GM21825 (cell line): ENCODE results near the gene GAK.

Experiments used
- ATAC-seq: cut with Tn5 transposase; IDR thresholded peaks from one replicate; pipeline ENCODE4 v1.9.1; 2021; ENCODE audit warnings: mild to moderate bottlenecking, moderate library complexity; ENCODE audit not compliant: unreplicated experiment

GAK gene

DNA sequence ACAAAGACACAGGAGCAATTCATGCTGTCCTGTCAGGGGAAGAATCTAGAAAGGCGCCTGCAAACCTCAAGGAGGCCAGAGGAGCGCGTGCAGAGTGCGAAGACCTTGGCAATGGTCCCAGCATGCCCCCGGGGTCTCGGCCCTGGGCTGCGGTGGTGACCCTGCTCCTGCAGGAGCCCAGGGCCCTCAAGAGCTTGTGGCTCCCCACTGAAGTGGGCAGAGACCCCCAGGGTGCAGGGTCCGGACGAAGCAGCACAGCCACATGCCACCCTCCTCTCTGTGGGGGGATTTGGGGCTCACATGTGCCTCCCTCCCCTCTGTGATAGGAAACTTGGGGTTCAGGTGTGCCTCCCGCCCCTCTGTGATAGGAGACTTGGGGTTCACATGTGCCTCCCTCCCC, 39.3 kb downstream of the GAK start:
- no peak for ATAC-seq

DNA sequence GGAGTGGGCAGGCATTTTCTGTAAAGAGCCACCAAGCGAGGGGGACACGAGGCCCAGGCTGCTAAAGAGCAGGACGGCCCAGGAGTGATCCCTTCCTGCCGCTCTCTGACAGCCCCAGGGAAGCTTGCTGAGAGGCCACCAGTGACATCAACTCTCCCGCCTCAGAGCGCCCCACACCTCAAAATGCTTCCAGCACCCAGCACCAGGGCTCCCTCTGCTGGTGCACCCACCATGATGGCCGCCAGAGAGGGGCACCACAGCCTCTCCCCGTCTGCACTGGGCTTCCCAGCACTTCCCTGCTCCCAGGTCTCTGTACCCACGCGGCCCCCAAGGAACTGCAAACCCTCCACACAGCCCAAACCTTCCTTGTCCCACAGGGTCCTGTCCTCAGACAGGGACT, 40.4 kb downstream of the GAK start:
- no peak for ATAC-seq

DNA sequence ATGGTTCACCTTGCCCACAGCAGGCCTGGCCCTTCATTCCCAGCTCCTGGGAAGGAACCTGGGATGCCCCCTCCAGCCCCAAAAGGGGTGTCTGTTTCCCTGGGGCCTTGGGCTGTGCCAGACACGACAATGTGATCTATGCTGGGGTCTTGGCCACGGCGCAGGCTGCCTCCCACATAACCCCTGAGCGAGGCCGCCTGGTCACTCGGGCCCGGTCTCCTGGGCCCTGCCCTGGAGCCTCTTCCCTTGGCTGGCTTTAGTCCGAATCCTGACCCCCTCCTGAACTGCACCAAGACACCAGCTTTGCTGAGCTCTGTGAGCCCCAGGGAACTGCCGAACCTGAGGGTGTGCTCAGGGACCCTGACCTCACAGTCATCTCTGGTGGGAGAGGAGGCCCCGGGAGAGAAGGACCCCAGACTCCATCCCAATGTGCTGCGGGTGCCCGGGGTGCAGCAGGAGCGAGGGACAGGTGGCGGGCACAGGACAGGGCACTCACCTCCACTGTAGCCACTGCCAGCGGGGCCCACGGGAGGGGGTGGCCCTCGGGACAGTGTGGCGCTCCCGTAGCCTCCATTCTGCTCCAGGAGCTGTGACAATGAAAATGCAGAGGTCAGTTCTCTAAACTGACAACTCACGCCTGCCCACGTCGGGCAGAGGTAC, 42.0 kb downstream of the GAK start:
- no peak for ATAC-seq

DNA sequence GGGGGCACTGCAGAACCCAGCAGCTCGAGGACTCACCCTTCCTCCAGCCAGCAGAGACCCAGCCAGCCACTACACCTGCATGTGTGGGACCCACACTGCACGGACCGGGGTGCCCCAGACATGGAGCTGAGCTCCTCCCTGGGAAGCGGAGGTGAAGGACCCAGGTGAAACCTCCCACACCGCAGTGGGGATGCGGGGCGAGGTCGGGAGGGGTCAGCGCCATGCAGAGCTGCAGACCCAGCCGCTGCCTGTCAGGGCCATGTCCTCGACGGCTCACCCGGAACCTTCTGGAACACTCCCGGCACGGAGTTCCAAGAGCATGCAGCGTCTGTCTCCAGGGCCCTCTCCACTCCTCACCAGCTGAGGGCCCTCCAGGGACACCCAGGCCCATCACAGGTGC, 42.6 kb downstream of the GAK start:
- no peak for ATAC-seq

DNA sequence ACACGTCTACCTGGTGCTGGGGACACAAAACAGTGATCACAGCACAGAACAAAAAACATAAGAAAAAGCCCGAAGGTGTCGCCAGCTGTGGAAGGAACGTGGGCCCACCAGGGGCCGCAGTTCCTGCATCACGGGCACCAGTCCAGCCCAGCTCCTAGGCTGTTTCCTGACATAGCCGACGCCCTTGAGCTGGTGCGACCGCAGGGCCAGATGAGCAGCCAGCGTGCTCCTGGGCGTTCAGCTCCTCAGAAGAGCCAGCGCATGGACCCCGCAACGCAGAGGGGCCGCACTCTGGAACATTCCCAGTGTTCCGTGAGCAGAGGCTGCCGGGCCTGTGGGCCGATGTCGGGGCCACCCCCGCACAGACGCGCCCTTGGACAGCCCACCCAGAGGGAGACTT, 44.1 kb downstream of the GAK start:
- no peak for ATAC-seq

DNA sequence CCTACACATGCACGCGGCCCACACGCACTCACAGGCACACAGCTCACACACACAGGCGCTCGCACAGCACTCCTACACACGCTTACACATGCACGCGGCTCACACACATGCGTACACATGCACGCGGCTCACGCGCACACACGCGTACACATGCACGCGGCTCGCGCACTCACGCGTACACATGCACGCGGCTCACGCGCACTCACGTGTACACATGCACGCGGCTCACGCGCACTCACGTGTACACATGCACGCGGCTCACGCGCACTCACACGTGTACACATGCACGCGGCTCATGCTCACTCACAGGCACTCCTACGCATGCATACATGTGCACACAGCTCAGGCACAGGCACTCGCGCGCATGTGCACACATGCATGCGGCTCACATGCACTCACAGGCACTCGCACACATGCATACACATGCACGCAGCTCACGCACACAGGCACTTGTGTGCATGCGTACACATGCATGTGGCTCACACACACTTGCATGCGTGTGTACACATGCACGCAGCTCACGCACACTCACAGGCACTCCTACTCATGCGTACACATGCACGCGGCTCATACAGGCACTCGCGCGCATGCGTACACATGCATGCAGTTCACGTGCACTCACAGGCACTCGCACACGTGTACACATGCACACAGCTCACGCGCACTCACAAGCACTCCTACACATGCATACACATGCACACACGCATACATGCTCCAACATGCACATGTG, 44.9 kb downstream of the GAK start:
- no peak for ATAC-seq

DNA sequence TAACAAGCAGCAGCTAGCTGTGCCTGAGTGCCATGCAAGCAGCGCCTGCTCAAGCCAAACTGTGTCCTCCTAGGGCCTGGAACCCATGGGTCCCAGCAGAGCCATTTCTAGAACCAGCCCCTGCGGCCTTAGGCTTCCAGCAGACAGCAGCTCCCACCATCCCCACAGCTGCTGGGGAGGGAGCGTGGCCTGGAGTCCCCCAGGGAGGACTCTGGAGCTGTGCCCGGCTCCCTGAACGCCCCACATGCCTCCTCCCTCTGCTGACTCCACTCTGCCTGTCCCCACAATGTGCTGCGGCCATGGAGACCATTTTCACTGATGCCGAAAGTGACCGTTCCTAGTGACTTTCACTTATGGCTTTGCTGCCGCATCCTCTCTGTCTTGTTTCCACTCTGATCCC, 45.9 kb downstream of the GAK start:
- ATAC-seq, result no peak

DNA sequence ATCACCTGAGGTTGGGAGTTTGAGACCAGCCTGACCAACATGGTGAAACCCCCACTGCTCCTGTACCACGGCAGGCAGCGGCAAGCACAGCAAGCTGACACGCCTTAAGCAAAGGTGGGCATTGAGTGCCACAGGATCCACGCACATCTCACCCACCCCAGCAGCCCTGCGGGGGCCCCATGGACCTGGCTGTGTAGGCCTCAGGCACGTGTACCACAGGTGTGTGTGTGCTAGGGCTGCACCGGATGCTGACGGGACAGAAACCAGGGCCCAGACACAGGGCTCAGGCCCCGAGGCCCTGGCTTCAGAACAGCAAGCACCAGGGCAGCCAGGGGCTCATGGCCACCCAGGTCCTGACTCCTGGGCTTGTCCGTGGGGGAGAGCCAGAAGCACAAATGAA, 46.8 kb downstream of the GAK start:
- ATAC-seq, result no peak

DNA sequence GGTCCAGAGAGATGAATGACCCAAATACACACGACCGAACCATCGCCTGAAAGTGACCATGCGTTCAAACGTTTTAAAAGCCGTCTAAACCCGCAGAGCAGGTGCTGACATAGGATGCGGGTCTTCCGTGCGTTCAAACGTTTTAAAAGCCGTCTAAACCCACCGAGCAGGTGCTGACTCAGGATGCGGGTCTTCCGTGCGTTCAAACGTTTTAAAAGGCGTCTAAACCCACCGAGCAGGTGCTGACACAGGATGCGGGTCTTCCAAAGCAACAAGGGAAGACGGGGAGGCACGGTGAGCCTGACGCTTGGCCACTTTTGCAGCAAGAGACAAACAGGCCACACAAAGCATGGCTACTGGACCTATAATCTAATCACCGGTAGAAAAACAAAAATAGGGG, 47.2 kb downstream of the GAK start:
- no peak for ATAC-seq

DNA sequence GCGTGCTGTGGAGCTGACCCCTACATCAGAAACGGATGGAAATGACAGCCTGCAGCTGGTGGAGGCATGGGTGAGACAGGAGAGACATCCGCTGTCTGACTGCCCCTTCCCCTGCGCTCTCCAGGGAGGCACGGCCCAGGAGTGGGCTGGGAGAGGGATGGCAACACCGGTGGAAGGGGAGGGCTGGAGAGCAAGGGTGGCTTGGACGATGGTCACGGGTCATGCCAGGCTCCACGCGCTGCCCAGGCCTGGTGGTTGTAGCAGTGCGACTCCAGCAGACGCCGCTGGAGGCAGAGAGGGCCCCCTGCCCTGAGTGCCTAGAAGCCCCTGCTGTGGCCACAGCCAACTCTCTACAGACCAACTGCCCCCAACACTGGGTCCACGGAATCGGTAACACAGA, 47.9 kb downstream of the GAK start:
- ATAC-seq, result no peak

DNA sequence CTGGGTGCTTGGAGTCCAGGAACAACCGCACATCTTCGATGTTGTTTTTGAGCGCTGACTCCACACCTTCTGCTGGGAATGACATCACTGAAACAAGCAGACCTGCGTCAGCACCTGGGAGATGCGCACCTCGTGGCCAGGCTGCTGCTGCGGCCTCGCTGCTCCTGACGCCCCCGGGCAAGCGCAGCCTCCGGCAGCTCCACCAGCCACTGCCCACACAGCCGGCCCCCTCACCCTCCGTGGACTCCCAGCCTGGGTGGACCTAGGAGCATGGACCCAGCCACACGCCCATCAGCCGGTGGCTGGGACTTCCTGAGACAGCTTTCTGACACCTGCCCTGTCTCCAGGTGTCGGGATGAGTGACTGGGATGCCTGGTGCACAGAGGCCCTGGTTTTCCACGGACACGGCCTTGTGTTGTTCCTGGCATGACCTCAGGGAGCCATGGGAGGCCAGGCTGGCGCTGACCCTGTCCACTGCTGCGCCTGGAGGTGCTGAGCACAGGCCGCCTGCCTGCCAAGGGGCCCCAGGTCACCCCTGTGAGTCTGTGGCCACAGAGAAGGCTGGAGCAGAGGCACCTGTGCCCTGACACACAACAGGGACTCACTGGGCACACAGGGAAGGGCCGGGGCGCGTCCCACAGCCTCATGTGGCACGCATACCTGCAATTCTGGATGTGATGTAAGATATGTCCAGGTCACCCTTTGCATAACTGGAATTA, 48.6 kb downstream of the GAK start:
- no peak for ATAC-seq

DNA sequence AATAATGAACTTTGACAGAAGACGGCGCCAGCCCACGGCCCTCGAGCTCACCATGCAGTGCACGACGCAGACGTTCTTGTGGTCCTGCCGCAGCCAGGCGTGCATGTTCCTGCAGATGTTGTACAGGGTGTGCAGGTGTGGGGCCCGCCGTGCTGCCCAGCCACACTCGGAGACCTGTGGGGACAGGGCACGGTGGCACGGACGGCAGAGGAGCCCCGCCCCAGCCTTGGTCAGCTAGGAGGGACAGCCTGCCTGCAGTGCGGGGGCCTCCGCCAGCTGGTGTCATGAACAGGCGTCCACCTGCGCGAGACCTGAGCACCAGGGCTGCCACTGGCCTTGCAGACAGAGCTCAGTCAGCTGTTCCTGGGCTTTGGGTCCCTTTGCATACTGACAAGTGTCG, 49.5 kb downstream of the GAK start:
- no peak for ATAC-seq

DNA sequence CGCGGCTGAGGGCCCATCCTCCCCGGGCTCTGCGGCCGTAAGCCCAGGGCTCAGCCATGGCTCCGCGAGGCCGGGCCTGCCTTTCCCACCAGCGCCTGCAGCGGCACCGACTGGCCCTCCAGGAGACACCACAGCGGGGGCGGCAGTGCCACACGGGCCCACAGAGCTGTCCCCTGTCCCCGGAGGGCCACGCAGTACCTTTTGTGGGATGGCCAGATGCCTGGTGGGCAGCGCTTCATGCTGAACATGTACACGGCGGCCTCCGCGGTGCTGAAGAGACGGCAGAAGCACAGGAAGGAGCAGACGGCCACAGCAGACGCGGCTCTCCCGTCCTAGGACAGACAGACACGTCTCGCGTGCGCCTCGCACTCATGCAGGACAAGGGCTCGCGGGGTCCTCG, 50.4 kb downstream of the GAK start:
- no peak for ATAC-seq

DNA sequence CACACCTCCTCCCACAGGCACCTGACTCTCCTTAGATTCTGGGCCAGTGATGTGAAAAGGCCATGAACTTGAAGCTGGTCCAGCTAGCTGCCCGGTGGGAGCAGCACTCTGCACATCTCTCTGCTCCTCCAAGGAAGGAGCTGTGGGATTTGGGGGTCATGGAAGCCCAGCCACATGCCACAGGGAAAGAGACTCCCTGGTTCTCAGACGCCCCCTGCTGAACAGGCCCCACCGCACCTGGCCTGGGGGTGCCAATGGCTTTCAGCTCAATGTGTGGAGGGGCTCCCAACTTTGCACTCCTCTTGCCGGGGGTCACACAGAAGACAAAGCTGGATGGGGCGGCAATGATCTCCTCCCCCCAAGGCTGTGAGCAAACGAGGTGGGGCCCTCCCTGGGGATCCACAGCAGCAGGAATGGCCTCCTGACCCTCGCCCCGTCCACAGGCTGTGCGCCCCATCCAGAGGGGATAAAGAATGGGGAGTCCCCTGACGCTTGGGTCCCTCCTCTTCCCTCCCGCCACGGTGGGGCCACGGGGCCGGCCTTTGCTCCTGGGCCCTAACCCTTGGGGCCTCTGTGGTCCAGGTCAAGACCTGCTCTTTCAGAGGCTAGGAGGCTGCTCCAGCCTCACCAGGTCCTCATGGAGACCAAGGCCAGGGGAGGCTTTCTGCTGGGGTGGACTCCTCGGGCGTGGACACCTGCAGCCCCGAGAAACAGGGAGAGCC, 51.3 kb downstream of the GAK start:
- no peak for ATAC-seq

DNA sequence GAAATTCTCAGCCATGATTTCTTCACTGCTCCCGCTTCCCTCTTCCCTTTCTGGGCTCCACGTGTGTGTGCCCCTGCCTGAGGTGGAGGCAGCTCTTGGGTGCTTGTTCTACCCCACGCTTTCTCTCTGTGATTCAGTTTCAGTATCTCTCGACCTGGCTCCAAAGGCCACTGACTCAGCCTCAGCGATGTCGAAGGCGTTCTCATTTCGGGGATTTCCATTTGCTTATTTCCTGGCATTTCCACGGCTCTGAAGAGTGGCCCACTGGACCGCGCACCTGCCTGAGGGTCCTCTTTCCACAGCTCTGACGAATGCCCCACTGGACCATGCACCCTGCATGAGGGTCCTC, 52.4 kb downstream of the GAK start:
- no peak for ATAC-seq

DNA sequence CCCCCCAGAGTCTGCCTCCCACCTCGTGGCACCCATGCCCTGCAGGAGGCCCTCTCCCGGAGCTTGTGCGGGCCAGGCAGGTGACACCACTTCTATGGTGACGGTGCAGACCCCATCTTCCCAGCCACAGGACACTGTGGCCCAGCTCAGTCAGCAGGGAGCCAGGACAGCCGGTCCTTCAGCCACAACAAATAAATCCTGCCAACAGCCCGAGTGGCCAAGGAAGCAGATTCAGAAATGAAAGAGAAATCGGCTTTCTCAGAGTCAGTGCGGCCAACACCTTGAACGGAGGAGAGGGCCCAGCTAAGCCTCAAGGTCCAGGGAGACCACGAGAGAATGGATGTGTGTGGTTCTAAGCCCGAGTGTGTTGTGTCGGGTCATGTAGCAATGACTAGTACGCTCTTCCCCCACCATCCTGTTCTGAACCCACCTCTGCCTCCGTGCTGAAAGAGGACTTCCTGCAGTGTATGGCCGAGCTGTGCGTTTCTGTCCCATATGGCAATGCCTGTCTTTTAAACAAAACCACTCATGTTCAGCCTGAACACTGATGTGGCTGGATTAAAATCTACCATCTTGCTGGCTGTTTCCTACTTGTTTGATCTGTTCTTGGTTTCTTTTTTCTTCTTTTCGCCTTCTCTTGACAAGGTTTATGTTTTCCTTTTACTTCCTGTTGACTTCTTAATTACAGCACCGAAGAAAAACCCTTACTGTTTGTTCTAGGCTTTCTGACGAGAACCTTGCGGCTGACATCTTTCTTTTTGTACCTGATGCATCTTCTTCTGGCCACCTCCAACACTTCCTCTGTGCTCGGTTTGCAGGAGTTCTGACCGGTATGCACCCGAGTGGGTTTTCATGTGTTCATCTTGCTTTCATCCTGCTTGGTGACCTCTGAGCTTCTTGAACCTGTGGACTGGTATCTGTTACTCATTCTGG, 53.1 kb downstream of the GAK start:
- ATAC-seq, result no peak

DNA sequence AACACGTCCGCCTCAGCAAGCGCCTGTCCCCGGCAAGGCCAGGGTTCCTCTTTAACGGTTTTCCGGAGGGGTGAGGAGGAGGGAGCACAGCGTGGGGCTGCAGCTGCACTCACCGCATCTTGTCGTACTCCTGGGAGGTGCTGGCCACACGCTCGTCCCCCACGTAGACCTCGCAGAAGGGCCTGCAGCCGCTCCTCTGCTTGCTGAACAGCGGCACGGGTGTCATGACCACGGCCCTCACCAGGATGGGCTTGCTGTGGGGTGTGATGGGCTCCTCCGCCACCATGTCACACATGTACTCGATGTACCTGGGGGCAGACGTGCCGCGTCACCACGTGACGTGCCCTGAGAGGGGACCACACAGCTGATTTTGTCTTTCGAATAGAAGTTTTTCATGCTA, 54.6 kb downstream of the GAK start:
- no peak for ATAC-seq

DNA sequence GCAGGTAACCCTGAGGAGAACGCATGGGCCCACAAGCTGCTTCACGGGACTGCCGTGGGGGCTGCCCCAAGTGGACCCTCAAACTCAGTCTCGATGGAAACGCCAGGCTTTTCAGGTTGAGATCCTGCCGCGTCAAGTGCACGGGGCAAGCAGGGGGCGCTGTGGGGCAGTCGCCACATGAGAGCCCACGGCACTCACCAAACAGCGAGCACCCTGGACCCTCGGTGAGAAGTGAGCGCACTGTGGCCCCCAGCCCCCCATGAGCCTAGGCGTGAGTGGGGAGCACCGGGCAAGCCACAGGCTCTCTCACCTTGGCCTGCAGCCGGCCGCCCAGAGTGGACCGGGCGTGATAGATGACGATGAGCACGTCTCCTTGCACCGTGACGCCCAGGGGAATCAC, 55.3 kb downstream of the GAK start:
- no peak for ATAC-seq

DNA sequence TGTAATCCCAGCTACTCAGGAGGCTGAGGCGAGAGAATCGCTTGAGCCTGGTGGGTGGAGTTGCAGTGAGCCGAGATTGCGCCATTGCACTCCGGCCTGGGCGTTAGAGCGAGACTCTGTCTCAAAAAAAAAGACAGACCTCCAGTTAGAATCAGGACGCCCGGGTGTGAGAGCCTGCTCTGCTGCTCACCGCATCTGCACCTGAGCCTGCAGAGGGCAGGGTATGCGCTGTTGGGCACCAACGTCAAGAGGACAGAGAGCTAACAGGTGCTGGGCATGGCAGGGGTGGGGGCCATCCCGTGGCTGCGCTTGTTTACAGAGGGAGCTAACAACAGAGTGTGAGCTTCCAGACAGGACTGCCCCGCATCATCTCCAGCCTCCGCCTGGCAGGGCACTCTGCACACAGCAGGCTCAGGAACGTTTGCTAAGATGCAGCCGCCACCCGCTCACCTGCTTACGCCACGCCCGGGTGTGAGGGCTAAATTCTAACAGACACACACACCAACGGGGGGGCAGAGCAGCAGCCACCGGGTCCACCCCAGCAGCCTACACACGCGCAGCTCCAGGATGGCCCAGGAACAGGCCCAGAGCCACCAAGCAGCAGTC, 56.2 kb downstream of the GAK start:
- ATAC-seq, result no peak
